GM04504 (cell line): ENCODE data around the gene TNIP2.

ENCODE experiments used
- DNase-seq: peaks from one replicate; pipeline ENCODE4 v3.0.0-alpha.2; 2012; ENCODE audit warnings: low read depth

Gene TNIP2, protein sequence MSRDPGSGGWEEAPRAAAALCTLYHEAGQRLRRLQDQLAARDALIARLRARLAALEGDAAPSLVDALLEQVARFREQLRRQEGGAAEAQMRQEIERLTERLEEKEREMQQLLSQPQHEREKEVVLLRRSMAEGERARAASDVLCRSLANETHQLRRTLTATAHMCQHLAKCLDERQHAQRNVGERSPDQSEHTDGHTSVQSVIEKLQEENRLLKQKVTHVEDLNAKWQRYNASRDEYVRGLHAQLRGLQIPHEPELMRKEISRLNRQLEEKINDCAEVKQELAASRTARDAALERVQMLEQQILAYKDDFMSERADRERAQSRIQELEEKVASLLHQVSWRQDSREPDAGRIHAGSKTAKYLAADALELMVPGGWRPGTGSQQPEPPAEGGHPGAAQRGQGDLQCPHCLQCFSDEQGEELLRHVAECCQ

DNA sequence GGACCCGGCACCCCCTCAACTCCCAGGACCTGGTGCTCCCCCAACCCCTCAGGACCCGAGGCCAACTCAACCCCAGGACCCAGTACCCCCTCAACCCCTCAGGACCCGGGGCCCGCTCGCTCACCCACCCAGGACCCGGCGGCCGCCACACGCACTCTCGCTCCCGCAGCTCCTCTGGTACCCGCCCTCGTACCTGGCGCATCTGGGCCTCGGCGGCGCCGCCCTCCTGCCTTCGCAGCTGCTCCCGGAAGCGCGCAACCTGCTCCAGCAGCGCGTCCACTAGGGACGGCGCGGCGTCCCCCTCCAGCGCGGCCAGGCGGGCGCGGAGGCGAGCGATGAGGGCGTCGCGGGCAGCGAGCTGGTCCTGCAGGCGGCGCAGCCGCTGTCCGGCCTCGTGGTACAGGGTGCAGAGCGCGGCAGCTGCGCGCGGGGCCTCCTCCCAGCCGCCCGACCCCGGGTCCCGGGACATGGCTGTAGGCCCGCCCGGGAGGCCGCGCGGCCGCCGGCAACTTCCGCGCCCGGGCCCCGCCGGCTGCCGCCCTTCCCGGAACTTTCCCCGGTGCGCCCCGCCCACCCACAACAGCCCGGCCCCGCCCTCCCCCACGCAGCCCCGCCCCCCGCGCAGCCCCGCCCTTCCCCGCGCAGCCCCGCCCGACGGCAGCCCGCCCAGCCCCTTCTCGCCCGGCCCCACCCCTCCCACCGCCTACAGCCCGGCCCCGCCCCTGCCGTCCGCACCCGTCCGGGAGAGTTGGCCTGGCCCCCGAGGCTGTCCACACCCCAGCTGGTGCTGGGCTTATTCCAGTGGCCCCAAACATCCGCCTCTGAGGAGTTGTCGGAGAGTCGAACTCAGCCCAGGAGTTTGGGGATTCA is at the start of gene TNIP2:
TNIP2 (minus strand) TSS at position 516 of the 870 bp plus-strand sequence; CDS start at position 469, 47 bp downstream.
- DNase-seq, result peak; percentile 51

DNA sequence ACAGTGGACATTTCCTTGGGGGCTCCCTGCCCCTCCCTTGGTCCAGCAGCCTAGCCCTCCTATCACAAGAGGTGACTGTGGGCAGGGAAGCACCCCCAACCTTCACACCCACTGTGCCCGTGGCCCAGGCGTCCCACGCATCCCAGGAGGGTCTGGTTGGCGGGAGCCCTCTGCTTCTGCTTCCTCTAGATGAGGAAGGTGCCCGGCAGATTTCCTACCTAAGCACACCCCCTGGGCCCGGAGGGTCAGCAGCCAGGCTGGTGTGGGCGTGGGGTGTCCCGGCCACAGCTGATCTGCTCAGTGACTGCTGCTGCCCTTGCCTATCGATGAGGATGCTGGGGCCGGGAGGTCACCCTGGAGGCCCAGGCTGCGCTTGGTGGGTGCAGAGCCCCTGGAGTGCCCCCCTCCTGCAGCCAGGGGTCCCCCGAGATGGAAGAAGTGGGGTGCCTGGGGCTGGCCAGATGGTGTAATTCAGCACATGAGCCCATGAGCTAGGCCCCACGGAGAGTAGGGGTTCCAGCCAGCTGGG is 48.9 kb upstream of the TNIP2 start:
- DNase-seq, result no peak

DNA sequence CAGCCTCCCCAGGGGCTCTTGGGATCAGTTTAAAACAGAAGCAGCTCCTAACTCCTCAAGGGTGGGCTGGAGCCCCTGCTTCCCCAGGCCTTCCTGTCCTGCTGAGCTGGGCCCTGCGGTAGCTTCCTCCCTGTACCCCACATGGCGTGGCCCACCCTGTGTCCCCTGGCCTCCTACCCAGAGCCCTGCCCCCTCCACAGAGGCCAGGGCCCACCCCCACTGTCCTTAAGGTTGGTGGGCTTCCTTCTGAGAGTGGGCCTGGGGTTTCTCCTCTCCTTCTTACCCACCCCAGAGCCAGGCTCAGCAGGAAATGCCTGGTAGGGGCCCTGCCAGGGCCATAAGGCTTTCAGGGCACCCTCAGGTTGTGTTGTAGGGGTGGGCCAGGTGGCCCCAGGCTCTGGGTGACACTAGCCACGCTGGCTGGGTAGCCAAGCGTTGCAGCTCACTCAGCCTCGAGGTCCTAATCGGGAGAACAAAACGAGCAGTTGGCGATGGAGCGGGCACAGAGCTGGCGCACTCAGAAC is 48.4 kb upstream of the TNIP2 start:
- DNase-seq, result no peak

DNA sequence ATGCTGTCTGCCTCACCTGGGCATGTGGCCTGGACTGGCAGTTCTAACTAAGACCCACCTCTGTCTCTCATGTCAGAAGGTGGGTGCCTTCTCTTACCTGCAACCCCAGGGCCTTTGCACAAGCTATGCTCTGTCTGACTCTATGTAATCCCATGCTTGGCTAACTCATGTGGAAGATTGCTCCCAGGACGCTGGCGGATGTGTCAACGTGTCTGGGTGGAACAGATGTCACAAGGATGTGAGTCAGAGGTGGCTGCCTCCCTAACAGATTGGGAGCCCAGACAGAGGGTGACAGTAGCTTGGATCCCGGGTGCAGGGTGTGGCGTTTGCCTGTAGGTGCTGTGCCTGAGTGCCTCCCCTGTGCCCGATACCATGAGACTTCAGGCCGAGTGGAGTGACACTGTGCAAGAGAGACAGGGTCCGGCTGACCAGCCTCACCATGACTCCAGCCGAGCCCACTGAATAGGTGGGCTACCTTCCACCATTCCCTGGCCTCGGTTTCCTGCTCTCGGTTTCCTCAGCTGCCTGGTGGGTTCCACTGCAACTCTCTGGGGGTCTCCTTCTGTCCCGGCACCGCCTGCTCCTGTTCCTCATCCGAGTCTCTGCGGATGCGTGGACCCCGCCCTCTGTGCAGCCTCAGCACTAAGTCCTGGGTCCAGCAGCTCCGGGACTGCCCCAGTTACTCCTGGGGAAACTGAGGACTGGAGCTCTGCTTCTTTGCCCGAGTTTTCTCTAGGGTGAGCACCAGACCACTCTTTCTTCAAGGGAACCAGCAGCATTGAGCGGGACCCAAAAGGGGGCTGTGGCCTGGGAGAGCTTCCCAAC is 47.7 kb upstream of the TNIP2 start:
- no peak for DNase-seq

DNA sequence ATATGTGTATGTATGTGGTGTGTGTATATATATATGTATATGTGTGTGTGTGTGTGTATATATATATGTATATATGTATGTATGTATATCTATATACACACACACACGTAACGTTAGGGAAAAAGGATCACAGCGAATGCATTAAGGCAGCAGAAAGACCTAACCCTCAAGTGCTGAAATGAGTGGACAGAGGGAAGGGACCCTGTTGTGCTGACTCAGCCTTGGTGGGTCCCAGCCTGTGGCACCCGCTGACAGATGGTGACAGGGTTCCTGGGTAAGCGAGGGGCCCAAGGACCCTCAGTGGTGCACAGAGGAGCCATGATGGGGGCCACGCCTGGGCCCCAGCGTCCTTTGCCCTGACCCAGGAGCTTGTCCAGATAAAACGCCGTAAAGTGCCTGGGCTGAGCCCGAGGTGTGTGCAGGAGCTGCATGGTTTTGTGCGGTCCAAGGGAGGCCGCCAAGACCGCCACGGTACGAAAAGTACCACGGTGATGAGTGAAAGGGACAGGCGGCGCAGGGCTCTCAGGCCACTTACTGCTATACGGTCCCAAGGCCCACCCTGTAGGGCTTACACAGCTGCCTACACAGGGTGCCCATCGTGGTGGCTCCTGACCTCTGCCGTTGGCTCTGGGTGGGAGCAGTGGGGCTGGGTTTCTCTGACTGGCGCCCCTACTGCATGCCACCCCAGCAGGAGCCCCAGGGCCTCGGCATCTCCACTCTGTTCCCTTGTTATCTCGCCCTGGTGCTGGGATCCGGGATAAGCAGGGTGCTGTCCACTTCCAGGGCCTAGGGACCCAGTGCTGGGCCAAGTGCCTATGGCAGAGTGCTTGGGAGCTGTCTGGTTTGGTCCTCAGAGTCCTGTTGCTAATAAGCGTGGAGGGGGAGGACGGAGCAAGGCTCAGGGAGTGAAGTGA is 46.7 kb upstream of the TNIP2 start:
- DNase-seq, result no peak

DNA sequence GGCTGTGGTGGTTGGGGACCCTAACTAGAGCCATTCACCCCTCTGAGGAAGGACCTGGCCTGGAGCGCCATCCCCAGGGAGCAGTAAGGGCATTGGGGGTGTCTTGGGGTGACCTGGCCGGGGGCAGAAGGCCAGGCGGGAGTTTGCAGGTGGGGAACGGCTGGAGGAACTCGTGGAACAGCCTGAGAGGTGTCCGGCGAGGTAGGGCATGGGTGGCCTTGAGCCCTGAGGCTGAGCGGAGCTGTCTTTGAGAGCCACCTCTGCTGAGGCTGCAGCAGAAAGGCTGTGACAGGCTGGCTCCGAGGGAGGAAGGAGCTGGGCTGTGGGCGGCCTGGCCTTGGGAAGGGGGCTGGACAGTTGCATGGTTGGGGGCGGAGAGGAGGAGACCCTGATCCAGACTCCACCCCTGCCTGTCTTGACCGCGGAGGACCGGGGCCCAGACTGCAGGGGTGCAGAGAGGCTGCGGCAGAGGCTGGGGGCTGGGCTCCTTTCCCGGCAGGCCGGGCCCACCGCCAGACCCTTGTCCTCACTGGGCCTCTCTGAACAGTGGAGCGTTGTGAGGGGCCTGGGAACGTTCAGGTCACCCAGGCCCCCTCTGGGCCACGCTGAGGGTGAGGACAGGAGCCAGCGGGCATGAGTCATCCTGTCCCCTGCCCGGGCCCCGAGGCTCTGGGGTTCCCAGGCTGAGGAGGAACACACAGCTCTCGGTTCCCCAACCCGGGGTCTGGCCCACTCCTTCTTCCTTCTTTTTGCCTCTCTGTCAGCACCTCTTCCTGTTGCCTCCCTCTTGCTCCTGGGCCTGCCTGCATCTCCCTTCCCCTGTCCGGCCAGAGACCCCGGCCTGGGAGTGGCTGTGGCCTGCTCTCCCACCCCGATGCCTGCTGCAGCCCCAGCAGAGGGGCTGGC is 44.8 kb upstream of the TNIP2 start:
- DNase-seq, result no peak

DNA sequence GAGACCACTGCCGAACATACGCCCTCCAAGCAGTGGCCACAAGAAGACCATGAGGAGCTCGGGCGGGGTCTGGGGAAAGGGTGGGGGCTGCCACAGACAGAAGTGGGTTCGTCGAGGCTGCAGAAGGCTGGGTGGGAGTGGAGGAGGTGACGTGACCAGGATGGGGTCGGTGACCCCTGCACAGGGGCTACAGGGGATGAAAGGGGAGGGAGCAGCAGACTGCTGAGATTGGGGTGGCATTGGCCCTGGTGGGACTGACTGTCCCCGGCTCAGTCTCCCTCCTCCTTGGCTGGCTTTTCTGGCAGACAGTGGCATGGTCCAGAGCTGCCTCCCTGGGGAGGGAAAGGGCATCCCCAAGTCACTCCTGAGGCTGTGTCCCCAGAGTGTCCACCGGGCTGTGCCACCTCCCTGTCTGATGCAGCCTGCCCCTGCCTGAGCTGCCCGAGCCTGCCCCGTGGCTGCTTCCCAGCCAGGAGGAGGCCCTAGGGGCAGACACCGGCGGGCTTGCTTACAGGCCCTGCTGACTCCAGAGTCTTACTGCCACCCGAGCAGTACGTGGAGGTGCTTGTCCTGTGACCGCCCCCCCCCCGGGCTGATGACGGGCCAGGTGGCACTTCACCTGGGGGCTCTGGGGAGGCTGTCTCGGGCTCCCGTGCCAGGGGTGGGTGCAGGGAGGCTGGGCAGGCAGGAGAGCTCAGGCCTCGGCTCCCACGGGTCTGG is 44.0 kb upstream of the TNIP2 start:
- DNase-seq, result no peak

DNA sequence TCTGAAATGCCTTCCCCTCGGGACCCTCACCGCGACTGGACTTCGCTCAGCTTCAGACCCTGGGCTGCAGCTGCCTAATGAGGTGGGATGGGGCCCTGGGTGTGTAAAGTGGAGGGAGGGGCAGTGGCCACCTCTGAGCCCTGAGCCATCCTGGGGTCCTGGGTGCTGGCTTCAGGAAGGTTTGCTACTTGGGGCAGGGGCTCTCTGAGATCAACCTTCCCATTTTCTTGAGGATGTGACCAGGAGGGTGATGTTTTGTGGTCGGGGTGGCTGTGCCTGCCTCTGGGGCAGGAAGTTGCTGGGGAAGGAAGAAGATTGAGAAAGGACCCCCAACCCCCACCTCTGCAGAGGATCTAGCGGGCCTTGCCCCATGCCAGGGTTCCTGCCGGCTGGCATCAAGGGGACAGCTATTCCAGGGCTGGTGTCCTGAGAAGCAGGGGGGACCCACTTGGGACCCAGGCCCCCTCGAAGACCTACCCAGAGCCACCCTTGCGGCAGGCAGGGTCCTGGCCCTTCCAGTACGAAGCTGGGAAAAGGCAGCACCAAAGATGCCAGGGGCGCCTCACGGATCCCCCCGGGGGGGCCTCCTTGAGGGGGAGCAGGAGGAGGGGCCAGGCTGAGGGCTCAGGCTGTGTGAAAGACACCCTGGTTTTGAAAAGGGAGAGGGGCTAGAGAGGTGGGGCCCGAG is 43.2 kb upstream of the TNIP2 start:
- DNase-seq, result no peak

DNA sequence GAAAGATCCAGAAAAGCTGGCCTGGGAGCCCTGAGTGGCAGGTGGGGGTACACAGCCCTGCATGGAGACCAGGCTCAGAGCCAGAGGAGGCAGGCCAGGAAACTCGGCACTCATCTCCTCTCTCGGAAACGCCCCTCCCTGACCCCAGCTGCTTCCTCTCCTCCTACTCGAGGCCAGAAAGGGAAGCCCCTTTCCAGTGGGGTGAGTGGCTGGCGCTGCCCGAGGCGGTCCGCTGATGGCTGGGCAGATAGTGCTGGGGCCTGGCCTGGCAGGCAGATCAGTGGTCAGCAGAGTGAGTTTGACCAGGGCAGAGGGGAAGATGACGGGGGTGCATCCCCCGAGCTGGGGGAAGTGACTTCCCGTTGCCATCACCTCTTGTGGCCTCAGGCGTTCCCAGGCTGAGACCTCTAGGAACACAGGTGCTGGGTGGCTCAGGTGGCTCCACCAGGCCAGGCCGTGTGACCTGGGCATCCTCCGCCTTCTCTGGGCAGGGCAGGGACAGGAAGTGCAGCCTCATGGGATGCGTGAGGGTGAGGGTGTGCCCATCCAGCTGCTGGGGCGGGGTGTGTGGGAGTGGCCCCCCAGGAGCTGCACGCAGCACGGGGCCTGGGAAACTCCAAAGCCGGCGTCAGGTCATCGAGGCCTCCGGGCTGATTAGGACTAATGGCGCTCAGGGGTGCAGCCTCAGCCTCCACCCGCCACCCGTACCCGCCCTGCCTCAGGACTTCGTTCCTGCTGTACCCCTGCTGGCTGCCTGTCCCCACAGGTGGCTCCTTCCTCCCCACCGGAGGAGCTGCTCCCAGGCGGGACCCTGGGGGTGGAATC is 42.5 kb upstream of the TNIP2 start:
- DNase-seq, result no peak

DNA sequence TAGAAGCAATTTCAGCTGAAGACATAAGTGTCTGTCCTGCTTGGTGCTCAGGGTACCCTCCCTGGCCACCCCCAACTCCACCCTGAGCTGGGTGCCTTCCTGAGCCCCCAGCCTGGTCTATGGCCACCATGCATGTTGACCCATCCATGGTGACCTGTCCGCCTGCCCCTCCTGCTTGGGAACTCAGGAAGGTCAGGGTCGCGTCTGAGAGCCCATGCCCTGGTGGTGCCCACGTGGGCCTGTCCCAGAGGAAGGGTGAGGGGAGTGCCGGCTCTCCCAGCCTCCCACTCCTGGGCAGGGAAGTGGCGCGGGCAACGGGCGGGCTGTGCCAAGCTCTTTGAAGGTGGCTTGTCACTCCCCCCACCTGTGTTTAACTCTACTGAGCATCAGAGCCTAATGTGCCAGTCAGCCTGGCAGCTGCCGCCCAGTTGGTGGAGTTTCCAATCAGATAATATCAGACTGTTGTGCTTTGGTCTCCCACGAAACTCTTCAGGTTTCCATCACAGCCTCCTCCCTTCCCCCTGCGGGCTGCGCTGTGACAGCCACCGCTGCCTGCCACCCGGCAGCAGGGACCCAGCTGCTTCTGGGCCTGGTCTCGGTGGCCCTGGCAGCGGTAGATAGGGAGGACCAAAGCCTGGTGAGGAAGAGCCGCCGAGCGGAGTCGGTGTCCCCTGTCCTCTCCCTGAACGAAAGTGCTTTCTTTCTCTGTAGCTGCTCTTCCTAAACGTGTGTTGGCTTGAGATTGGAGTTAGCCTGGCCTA is 41.6 kb upstream of the TNIP2 start:
- no peak for DNase-seq

DNA sequence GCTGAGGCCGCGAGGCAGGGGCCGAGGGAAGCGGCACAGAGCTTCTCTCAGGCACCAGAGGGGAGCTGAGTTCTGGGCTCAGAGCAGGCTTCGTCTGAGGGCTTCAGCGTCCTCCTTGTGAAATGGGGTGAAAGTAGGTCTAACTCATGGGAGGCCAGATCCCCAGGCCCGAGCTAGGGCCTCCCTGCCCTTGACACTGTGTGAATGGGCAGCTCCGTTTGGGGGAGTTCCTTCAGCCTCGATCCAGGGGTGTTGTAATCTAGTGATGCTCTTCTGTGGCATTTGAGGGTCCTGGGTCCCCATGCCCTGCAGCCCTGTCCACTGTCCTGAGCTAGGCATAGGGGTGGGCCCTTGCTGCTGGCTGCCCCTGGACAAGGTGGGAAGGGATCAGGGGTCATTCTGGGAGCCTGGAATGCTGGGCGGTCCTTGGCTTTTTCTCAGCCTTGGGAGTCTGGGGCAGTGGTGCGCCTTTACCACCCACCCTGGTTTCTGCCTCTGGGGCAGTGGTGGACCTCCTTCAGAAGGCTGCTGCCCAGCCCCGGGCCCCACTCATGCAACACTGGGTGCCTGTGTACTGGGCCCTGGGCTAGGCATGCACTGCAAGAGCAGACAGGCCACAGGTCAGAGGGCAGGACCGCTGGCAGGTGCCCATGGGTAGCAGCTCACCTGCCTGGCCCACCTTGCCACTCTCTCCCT is 40.9 kb upstream of the TNIP2 start:
- no peak for DNase-seq

DNA sequence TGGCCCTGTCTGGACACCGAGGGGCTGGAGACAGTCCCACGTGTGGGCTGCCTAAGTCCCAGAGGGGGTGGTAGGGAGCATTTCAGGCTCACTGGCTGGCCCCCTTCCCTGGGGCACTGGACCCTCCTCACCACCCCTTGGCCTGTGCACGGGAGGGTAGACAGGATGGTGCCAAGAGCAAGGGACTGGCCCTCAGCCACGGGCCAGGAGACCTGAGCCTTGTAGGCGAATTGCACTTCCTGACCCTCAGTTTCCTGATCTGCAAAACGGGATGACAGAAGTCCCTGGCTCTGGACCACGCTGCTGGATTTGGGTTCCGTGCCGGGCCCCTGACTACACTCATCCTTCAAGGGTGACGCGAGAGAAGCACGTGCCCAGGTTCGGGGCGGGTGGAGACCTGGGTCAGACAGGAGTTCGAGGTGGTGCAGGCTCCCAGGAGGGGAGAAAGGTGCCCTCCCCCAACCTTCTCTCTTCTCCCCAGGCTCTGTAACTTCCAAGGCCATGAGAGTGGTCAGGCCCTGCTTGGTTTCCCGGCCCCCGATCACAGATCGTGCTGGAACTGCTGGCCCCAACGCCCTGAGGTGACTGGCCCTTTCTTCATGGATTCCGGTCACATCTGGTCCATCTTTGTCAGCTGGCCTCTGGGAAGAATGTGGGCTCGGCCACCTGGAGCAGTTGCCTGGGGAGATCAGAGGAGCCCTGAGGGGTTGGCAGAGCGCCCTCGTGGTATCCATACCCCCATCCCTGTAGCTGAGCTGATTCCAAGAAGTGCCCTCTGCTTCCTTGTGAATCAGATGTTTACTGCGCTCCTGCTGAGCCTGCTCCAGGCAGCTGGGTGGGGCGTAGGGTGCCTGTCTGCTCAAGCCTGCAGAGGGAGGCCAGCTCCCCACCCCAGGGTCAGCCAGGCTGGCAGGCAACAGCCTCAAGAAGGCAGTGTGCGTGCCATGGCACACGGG is 40.0 kb upstream of the TNIP2 start:
- DNase-seq, result no peak

DNA sequence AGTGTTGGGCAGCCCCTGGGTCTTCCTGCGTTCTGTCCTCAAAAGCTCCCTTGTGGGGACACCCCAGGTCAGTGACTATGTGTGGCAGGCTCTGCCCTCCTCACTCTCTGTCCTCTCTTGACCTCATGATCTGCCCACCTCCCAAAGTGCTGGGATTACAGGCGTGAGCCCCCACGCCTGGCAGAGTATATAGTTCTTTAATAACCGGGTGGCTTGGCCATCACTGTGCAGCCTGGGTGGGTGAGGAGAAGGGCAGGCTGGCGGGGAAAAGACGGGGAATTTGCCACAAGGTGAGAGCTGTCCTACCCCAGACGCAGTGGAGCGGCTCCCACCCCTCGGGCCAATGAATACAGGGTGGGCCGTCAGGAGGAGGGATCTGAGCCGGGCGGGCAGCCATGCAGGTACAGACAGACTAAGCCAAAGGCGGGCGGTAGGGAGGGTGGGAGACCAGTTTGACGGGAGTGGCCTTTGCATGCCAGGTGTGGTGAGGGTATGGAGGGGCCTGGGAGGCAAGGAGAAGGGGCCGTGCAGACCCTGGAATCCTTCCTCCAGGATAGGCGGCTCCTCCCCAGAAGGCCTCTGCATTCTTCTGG is 39.3 kb upstream of the TNIP2 start:
- no peak for DNase-seq
